OCI-LY3 (cell line): ENCODE measurements around the gene FAM210B.

Source experiments
- H2AFZ ChIP-seq: fragments of 200-600, 300-600 bp; shearing (Covaris generic); 2 replicates; pipeline ENCODE4 v1.6.0; 2014; ENCODE audit warnings: antibody characterized with exemption, low read depth, low read length
- H3K27ac ChIP-seq: fragments of 200-600, 300-600 bp; sonication (generic); 2 replicates; pipeline ENCODE4 v1.5.1; 2014; ENCODE audit warnings: mild to moderate bottlenecking, low read length, moderate library complexity, mixed read lengths
- H3K27me3 ChIP-seq: fragments of 200-600, 300-600 bp; sonication (generic); 2 replicates; pipeline ENCODE4 v1.6.1; 2014; ENCODE audit warnings: low read depth, low read length, mixed read lengths
- H3K36me3 ChIP-seq: fragments of 200-600, 300-600 bp; sonication (generic); replicated peaks from 2 replicates; pipeline ENCODE3; 2014; ENCODE audit warnings: low read depth, low read length, mixed read lengths
- H3K4me1 ChIP-seq: fragments of 300-600, 200-600 bp; sonication (generic); 2 replicates; pipeline ENCODE4 v1.6.1; 2014; ENCODE audit warnings: low read length, mixed read lengths
- H3K4me2 ChIP-seq: fragments of 200-600, 300-600 bp; sonication (generic); 2 replicates; pipeline ENCODE4 v1.6.1; 2014; ENCODE audit warnings: low read length, mixed read lengths
- H3K4me3 ChIP-seq: fragments of 300-600, 200-600 bp; sonication (generic); 2 replicates; pipeline ENCODE4 v1.5.1; 2014; ENCODE audit warnings: antibody characterized with exemption, mild to moderate bottlenecking, low read length, moderate library complexity
- H3K79me2 ChIP-seq: fragments of 300-600, 200-600 bp; shearing (Covaris generic); 2 replicates; pipeline ENCODE4 v1.6.1; 2014; ENCODE audit warnings: mild to moderate bottlenecking, low read length, mixed read lengths
- H3K9ac ChIP-seq: fragments of 300-600, 200-600 bp; shearing (Covaris generic); 2 replicates; pipeline ENCODE4 v1.6.0; 2014; ENCODE audit warnings: mild to moderate bottlenecking, low read length, moderate library complexity
- H3K9me3 ChIP-seq: fragments of 200-600, 300-600 bp; shearing (Covaris generic); 2 replicates; pipeline ENCODE4 v1.6.1; 2014; ENCODE audit warnings: low read length, mixed read lengths; ENCODE audit not compliant: insufficient read depth
- H4K20me1 ChIP-seq: fragments of 200-600, 300-600 bp; sonication (generic); 2 replicates; pipeline ENCODE4 v1.6.1; 2016; ENCODE audit warnings: low read length, mixed read lengths; ENCODE audit not compliant: insufficient read depth
- CTCF ChIP-seq: fragments of 200-600, 300-600 bp; sonication (generic); IDR thresholded peaks from 2 replicates; pipeline ENCODE4 v1.5.1; 2014; ENCODE audit warnings: antibody characterized with exemption, low read length, low read depth
- EZH2phosphoT487 ChIP-seq: fragments of 200-600 bp; shearing (Covaris generic); IDR thresholded peaks from 2 replicates; pipeline ENCODE4 v1.6.1; 2018; ENCODE audit warnings: antibody characterized with exemption, mixed run types, low read depth

FAM210B gene

GRCh38 chr20:56417402-56417801 is 58.6 kb downstream of the FAM210B start:
- Histone ChIP-seq H3K4me2 (no peak overlapping the region), H3K4me3 (no peak overlapping the region), H3K9me3 (no peaks in the 10 kb centered on the region), H3K79me2 (no peaks in the 10 kb centered on the region), H2AFZ (no peak overlapping the region), H3K36me3 (peaks cover 44% of the 10 kb centered on the region), H4K20me1 (no peaks in the 10 kb centered on the region), H3K27me3 (no peaks in the 10 kb centered on the region), H3K27ac (no peak overlapping the region), H3K9ac (no peak overlapping the region), H3K4me1 (peaks cover 1% of the 10 kb centered on the region; the same call in 1 of the 2 replicates)
- TF ChIP-seq CTCF = no peak
- no peak for TF ChIP-seq EZH2phosphoT487

GRCh38 chr20:56417911-56418310 is 59.1 kb downstream of the FAM210B start:
- Histone ChIP-seq H3K27me3 (no peaks in the 10 kb centered on the region), H3K36me3 (peaks cover 39% of the 10 kb centered on the region), H4K20me1 (no peaks in the 10 kb centered on the region), H3K9me3 (no peaks in the 10 kb centered on the region), H3K79me2 (no peaks in the 10 kb centered on the region), H2AFZ (no peak overlapping the region), H3K9ac (no peak overlapping the region), H3K27ac (no peak overlapping the region), H3K4me1 (peaks cover under 1% of the 10 kb centered on the region; the same call in 1 of the 2 replicates), H3K4me2 (no peak overlapping the region), H3K4me3 (no peak overlapping the region)
- no peak for TF ChIP-seq CTCF
- no peak for TF ChIP-seq EZH2phosphoT487
